GM12872 (cell line): Measurements from ENCODE around the gene FBXW11.

Source experiments
- CTCF ChIP-seq: IDR thresholded peaks from 3 replicates; pipeline ENCODE4 v1.5.1; 2011; ENCODE audit warnings: low read depth, mild to moderate bottlenecking, low read length, moderate library complexity; ENCODE audit not compliant: insufficient read depth

Gene FBXW11

DNA sequence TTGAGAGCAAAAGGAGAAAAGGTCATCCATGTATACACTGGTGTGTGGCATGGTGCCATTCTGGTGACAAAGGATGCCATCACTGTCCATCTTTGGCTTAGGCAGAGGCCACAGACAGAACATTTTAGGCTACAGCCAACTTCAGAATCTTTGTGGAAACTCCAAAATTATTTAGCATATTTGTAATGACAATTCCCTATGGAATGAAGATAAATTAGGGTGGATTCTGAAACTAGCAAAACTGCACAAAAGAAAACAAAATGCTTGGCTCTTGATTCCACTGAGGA is 92.5 kb downstream of the FBXW11 start:
- no peak for TF ChIP-seq CTCF

- no peak for TF ChIP-seq CTCF
Observed at GRCh38 chr5:171911152-171911551, 95.3 kb downstream of the FBXW11 start.

- no peak for TF ChIP-seq CTCF
Observed at GRCh38 chr5:171908638-171909037, 97.8 kb downstream of the FBXW11 start.

DNA sequence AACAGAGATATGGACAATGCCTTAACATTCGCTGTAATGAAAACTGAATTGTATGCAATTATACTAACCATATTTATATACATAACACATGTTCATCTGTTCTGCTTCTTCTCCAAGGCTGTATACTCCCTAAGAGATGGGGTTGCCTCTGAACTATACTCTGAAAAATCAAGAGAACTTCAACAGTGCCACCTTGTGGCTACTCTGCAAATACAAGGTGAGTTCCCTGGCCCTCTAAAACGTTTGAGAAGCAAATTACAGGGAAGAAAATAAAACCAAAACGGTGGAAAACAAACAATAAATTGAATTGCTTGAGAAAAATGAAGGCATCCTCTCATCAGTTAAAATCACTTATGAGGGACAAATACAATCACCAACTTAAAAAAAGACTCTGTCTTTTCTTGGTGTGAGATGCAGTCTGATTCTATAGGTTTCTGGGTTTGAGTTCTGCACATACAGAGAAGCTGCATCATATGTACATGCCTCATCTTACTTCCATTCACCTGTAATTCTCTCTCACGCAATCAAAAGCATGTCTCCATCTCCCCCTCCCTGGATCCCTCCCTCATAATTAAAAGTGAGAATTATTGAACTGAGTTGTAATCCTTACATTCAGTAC is 98.6 kb downstream of the FBXW11 start:
- TF ChIP-seq CTCF, result peak; percentile 61

DNA sequence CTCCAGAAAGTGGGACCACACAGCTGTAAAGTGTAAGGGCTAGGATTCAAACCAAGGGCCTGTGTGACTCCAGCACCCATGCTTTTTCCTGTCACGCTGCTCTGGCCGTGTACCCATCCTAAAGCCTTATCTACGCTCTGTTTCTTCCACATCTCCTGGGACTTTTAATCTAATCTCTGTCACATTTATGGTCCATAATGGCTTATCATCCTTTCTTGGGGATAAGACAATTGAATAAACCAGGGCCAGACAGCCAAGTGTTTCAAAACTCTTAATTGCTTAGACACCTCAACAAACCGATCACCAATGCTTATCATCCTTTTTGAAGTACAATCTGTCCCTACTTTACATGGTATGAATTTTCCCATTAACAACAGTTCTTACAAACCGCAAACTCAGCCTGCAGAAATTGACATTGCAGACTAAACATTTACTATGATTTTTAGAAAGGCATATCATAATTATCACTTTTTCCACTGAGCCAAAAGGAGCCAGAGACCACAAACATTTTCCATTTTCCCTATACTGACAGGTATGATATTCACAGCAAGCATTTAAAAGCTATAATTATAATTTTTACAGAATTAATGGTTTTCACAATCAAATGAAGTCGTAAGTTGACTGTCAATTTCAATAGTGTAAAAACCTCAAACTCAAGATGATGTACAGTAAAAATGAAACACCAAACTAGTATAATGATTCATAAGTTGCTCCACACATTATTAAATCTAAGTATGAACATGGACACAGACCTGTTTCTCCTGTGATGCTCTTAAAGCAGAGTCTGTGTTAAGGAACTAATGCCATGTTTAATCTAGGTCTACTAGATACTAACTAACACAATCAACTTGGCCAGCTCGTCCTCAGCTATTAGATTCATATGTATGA is 99.5 kb downstream of the FBXW11 start:
- no peak for TF ChIP-seq CTCF

- TF ChIP-seq CTCF, result no peak
Observed at GRCh38 chr5:171906066-171906570, 100.3 kb downstream of the FBXW11 start.

GRCh38 chr5:171904886-171905285 is 101.6 kb downstream of the FBXW11 start:
- TF ChIP-seq CTCF, result no peak
